Testis (tissue), 3 donors: ENCODE results near the gene CYTIP. TPM values are rescaled to one million over a fixed set of nuclear protein-coding genes. Genes with fewer than 3 reads are reported as not detected.

ENCODE experiments used
- DNase-seq: peaks from one replicate; pipeline ENCODE4 v3.0.0-alpha.2; 2019
- H3K27ac ChIP-seq, 2 donors: fragments of 200-600 bp; sonication (generic); one replicate each; pipeline ENCODE4 v1.5.1; 2019
- H3K27me3 ChIP-seq: fragments of 200-600 bp; sonication (generic); one replicate; pipeline ENCODE4 v1.5.1; 2019
- H3K36me3 ChIP-seq: fragments of 200-600 bp; sonication (generic); one replicate; pipeline ENCODE4 v1.5.1; 2017; ENCODE audit warnings: low read depth; ENCODE audit errors: missing control alignments
- H3K4me1 ChIP-seq: fragments of 200-600 bp; sonication (generic); one replicate; pipeline ENCODE4 v1.5.1; 2019
- H3K4me3 ChIP-seq, 2 donors: fragments of 200-600 bp; sonication (generic); one replicate each; pipeline ENCODE4 v1.5.1; 2017 to 2019
- H3K9me3 ChIP-seq: fragments of 200-600 bp; sonication (generic); one replicate; pipeline ENCODE4 v1.5.1; 2017
- POLR2A ChIP-seq: fragments of 450-650 bp; IDR thresholded peaks from one replicate; pipeline ENCODE4 v1.6.1; 2017; ENCODE audit warnings: antibody characterized with exemption, mild to moderate bottlenecking, moderate library complexity
- WGBS, 2 donors: methylation state at CpG; one replicate each; pipeline ENCODE4 v1.1.5; 2018; 5-methylcytosine and 5-hydroxymethylcytosine counted together
- intact Hi-C: fragments of 100-400 bp; cut with DNase I; formaldehyde crosslinking; loops from one replicate; pipeline ENCODE4 v1.15.1; 2023; ENCODE audit warnings: low total_unique reads
- polyA plus RNA-seq: library from polyadenylated mRNA; stranded (reverse); fragments of 350-450 nt; fragmentation: Illumina TruSeq; extraction: RNeasy Lipid Tissue Mini Kit (QIAGEN cat#74804); gene quantifications from one replicate; pipeline ENCODE4 v1.2.3, GENCODE V29; 2014; ENCODE audit warnings: low read depth, low replicate concordance; ENCODE audit not compliant: insufficient read depth
- total RNA-seq, 2 donors: library from RNA; depleted of rRNA; stranded (reverse); fragments of >200 nt; gene quantifications; one replicate each; pipeline ENCODE4 v1.2.3, GENCODE V29; 2016
- TF ChIP-seq, protein P1 (sequence below), 3 experiments: fragments of 450-650 bp in 2 of 3; fragments of 200-600 bp in 1 of 3; sonication (generic) in 1 of 3; IDR thresholded peaks; one replicate each; pipeline ENCODE4 v1.5.1; 2016 to 2019; ENCODE audit warnings: antibody characterized with exemption in 3 of 3, mild to moderate bottlenecking in 2 of 3, moderate library complexity in 1 of 3

CYTIP gene
- total and polyA plus RNA-seq, 3 donors from 2014 or later, result 3.9 to 9.1 (median 8.5) TPM

DNA sequence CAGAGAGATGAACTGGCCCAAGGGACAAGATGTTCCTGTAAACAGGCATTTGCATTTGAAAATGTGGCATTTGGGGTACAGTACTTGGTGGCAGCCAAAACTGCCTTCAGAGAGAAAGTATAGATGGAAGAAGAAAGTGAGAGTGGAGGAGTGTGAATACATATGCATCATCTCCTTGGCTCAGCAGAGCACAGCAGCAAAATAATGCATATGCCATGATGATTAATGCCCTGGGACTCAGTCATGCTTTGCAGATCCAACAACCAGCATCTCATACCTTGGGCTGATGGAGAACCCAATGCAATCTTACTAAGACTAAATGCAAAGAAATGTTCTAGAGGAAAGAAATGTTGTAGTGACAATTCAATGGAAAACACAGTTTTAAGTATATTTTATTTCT, 29.7 kb upstream of the CYTIP start:
- H3K9me3 ChIP-seq, result no peaks in the 10 kb centered on the region
- H3K27me3 ChIP-seq, result no peaks in the 10 kb centered on the region
- no peaks in the 10 kb centered on the region for H3K36me3 ChIP-seq
- intact Hi-C loops, result no loop called here
- no peaks in the 10 kb centered on the region for H3K4me1 ChIP-seq
- H3K4me3 ChIP-seq, result no peak overlapping the region
- no peak for TF ChIP-seq POLR2A
- TF ChIP-seq, protein P1, sequence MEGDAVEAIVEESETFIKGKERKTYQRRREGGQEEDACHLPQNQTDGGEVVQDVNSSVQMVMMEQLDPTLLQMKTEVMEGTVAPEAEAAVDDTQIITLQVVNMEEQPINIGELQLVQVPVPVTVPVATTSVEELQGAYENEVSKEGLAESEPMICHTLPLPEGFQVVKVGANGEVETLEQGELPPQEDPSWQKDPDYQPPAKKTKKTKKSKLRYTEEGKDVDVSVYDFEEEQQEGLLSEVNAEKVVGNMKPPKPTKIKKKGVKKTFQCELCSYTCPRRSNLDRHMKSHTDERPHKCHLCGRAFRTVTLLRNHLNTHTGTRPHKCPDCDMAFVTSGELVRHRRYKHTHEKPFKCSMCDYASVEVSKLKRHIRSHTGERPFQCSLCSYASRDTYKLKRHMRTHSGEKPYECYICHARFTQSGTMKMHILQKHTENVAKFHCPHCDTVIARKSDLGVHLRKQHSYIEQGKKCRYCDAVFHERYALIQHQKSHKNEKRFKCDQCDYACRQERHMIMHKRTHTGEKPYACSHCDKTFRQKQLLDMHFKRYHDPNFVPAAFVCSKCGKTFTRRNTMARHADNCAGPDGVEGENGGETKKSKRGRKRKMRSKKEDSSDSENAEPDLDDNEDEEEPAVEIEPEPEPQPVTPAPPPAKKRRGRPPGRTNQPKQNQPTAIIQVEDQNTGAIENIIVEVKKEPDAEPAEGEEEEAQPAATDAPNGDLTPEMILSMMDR (IDR thresholded peaks at IDR 0.05), result no peak
- H3K27ac ChIP-seq, result no peak overlapping the region
- no peak for DNase-seq

DNA sequence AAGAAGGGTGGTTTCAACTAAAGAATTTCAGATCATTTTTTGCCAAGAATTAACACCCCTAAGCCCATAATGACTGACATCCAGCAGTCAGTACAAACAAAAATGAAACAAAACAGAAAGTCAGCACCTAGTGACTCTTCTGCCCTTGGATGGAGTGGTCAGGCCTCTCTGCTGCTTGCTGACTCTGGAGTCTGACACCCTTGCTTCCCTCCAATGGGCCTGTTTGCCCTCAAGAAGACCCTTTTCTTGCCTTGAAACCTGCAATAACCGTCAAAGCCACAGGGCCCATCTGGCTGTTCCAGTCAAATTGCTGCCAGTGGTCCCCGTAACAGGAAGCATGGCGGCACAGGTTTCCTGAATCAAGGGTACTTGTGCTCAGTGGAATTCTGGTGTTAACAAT, 27.2 kb upstream of the CYTIP start:
- Histone ChIP-seq H3K27me3 (no peaks in the 10 kb centered on the region), H3K27ac (no peak overlapping the region), H3K36me3 (no peaks in the 10 kb centered on the region), H3K4me1 (no peaks in the 10 kb centered on the region), H3K4me3 (no peak overlapping the region), H3K9me3 (no peaks in the 10 kb centered on the region)
- DNase-seq, result no peak
- TF ChIP-seq, protein P1 (IDR thresholded peaks at IDR 0.05), result no peak
- no peak for TF ChIP-seq POLR2A
- intact Hi-C loops, result no loop called here
- WGBS, 2 donors, result 92 to 94% methylated on average over 3 of the region's 3 CpGs

- no peak for DNase-seq
- intact Hi-C loops, result no loop called here
- Histone ChIP-seq H3K4me3 (no peak overlapping the region), H3K27ac (no peak overlapping the region), H3K27me3 (no peaks in the 10 kb centered on the region), H3K9me3 (no peaks in the 10 kb centered on the region), H3K4me1 (no peaks in the 10 kb centered on the region), H3K36me3 (no peaks in the 10 kb centered on the region)
- TF ChIP-seq POLR2A, result no peak
- TF ChIP-seq, protein P1 (IDR thresholded peaks at IDR 0.05), result no peak
These were observed 26.4 kb upstream of the CYTIP start for GRCh38 chr2:157470321-157470720.

DNA sequence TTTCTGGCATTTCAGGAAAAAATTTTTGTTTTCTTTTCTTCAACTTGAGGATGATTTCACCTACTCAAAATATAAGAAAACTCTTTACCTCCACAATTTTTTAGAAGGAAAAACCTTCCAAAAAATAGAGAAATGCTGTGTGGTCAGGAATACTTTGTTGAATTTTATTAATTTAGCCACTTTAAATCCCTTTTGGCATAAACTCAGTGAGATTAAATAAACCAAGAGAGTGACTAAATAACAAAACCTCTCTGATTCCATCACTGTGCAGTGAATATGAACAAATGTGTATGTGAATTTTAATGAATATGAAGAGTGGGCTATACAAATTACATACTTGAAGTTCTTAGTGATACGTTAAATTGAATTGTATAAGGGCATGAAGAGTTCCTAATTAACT, 25.8 kb upstream of the CYTIP start:
- intact Hi-C loops, result no loop called here
- no peaks in the 10 kb centered on the region for H3K36me3 ChIP-seq
- no peaks in the 10 kb centered on the region for H3K9me3 ChIP-seq
- 73 to 78% methylated on average over 1 of the region's 1 CpG for WGBS, 2 donors
- DNase-seq, result no peak
- no peak overlapping the region for H3K27ac ChIP-seq
- H3K27me3 ChIP-seq, result no peaks in the 10 kb centered on the region
- no peak for TF ChIP-seq POLR2A
- TF ChIP-seq, protein P1 (IDR thresholded peaks at IDR 0.05), result no peak
- H3K4me3 ChIP-seq, result no peak overlapping the region
- no peaks in the 10 kb centered on the region for H3K4me1 ChIP-seq

DNA sequence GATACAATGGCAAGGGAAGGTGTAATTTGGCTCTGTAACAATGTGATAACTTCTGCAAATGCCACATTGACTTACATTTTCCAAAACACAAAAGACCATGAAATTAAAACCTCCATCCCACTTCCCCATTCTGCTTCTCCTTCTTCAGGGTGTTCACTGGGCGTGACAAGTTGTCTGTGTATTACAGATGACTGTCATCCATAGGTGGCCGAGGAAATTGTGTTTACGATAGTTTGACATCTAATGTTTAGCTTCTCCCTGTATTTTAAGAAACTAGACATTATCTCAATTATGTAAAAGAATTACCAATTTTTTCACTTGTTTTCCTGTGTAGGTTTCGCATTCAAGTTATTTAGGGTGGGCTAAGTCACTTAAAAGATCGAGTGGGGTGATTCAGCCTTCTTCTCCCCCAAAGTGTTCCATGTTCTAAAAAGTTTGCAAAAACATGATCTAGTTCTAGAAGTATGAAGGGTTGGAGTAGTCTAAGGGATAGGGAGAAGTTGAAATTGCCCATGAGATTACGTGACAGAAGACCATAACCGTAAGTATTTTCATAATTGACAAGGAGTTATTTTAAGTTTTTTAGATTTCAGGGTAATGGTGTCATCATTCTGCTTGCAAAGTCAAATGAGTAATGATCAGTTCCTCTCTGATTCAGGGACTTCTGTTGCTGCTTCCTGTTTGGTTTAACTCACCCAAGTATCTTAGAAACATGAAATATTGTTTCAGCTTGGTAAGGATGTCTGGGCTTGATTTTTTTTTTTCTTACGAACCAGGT, 25.2 kb upstream of the CYTIP start:
- WGBS, 2 donors, result 81 to 83% methylated on average over 8 of the region's 8 CpGs
- H3K27ac ChIP-seq, result no peak overlapping the region

More for the DNA sequence above, 25.2 kb upstream of the CYTIP start:
- Histone ChIP-seq H3K9me3 (no peaks in the 10 kb centered on the region), H3K4me3 (no peak overlapping the region), H3K27me3 (no peaks in the 10 kb centered on the region), H3K36me3 (no peaks in the 10 kb centered on the region), H3K4me1 (no peaks in the 10 kb centered on the region)
- intact Hi-C loops, result no loop called here
- TF ChIP-seq POLR2A, result no peak
- TF ChIP-seq, protein P1 (IDR thresholded peaks at IDR 0.05), result no peak
- no peak for DNase-seq
